SK-N-SH (cell line): Measurements from ENCODE around the gene HLF. TPM values are rescaled to one million over a fixed set of nuclear protein-coding genes. Genes with fewer than 3 reads are reported as not detected.

ENCODE experiments used
- CTCF ChIA-PET: fragments of 300-600, 350-600 bp; formaldehyde crosslinking; extraction: SDS; loops from one replicate; lab custom pipeline; 2021; lab: Yijun Ruan, JAX
- POLR2A ChIA-PET: fragments of 350-600 bp; sonication (Branson Sonifier 250); formaldehyde crosslinking; extraction: SDS; loops from one replicate; lab custom pipeline; 2020; ENCODE audit warnings: antibody characterized with exemption, inconsistent platforms; lab: Yijun Ruan, JAX
- DNase-seq: peaks from one replicate; pipeline ENCODE4 v3.0.0; 2012
- H2AFZ ChIP-seq: fragments of 200-600 bp; sonication (generic); 2 replicates; pipeline ENCODE4 v1.8.1; 2016; ENCODE audit warnings: antibody characterized with exemption, mild to moderate bottlenecking, low read depth
- H3F3A ChIP-seq: fragments of 200-600 bp; sonication (generic); replicated peaks from 2 replicates; pipeline ENCODE3; 2016; ENCODE audit warnings: antibody characterized with exemption, mild to moderate bottlenecking; ENCODE audit not compliant: insufficient read depth
- H3K27ac ChIP-seq, 2 experiments: fragments of 200-500 bp in 1 of 2; fragments of 200-600 bp in 1 of 2; sonication (Bioruptor generic) in 1 of 2; sonication (generic), shearing (Covaris generic) in 1 of 2; 2 replicates each; pipeline versions ENCODE4 v1.5.1 to v1.6.1; 2014 to 2016; ENCODE audit warnings: low read depth in 2 of 2, inconsistent platforms in 1 of 2, low read length in 1 of 2, mild to moderate bottlenecking in 1 of 2, mixed read lengths in 1 of 2
- H3K27me3 ChIP-seq: fragments of 200-600 bp; sonication (generic), shearing (Covaris generic); 2 replicates; pipeline ENCODE4 v1.6.1; 2016; ENCODE audit warnings: mixed run types; ENCODE audit not compliant: insufficient read depth
- H3K36me3 ChIP-seq, 2 experiments: fragments of 200-500 bp in 1 of 2; fragments of 200-600 bp in 1 of 2; sonication (Bioruptor generic) in 1 of 2; sonication (generic) in 1 of 2; replicated peaks in 1 of 2; 2 replicates each; pipeline versions ENCODE3 to v1.5.1; 2014 to 2016; ENCODE audit warnings: low read length in 1 of 2, mild to moderate bottlenecking in 1 of 2; ENCODE audit not compliant: insufficient read depth in 2 of 2, control insufficient read depth in 1 of 2
- H3K4me1 ChIP-seq, 2 experiments: fragments of 200-500 bp in 1 of 2; fragments of 200-600 bp in 1 of 2; sonication (Bioruptor generic) in 1 of 2; sonication (generic), shearing (Covaris generic) in 1 of 2; 2 replicates each; pipeline versions ENCODE4 v1.5.1 to v1.6.1; 2014 to 2016; ENCODE audit warnings: low read depth in 1 of 2, low read length in 1 of 2, mixed run types in 1 of 2; ENCODE audit not compliant: insufficient read depth in 2 of 2, control insufficient read depth in 1 of 2
- H3K4me2 ChIP-seq: fragments of 200-600 bp; sonication (generic), shearing (Covaris generic); 2 replicates; pipeline ENCODE4 v1.6.1; 2017; ENCODE audit warnings: mixed run types
- H3K4me3 ChIP-seq, 2 experiments: fragments of 200-500 bp in 1 of 2; fragments of 200-600 bp in 1 of 2; sonication (Bioruptor generic) in 1 of 2; sonication (generic), shearing (Covaris generic) in 1 of 2; 2 replicates each; pipeline versions ENCODE4 v1.5.1 to v1.8.1; 2014 to 2016; ENCODE audit warnings: low read depth in 2 of 2, inconsistent platforms in 1 of 2, low read length in 1 of 2, mild to moderate bottlenecking in 1 of 2, mixed read lengths in 1 of 2, moderate library complexity in 1 of 2
- H3K79me2 ChIP-seq: fragments of 200-600 bp; sonication (generic); 2 replicates; pipeline ENCODE4 v1.8.1; 2017; ENCODE audit warnings: mild to moderate bottlenecking; ENCODE audit not compliant: insufficient read depth
- H3K9ac ChIP-seq: fragments of 200-600 bp; sonication (generic); 2 replicates; pipeline ENCODE4 v1.6.1; 2017; ENCODE audit warnings: mixed run types
- H3K9me2 ChIP-seq: fragments of 200-600 bp; sonication (generic); 2 replicates; pipeline ENCODE4 v1.6.1; 2017; ENCODE audit warnings: mixed run types
- H3K9me3 ChIP-seq: fragments of 200-600 bp; sonication (generic); 2 replicates; pipeline ENCODE4 v1.6.1; 2017; ENCODE audit warnings: mixed run types, mild to moderate bottlenecking, moderate library complexity
- H4K20me1 ChIP-seq: fragments of 200-600 bp; sonication (generic); 2 replicates; pipeline ENCODE4 v1.6.1; 2017; ENCODE audit warnings: mild to moderate bottlenecking, mixed run types; ENCODE audit not compliant: insufficient read depth
- EZH2phosphoT487 ChIP-seq: fragments of 200-600 bp; sonication (generic); IDR thresholded peaks from 2 replicates; pipeline ENCODE4 v1.6.1; 2017; ENCODE audit warnings: low read depth, mixed run types, mild to moderate bottlenecking, antibody characterized with exemption, moderate library complexity, borderline replicate concordance
- FOXJ3 ChIP-seq: sonication (generic); formaldehyde crosslinking; IDR thresholded peaks from 2 replicates; pipeline ENCODE4 v1.5.1; 2020; ENCODE audit warnings: mild to moderate bottlenecking, missing genetic modification reagents
- IRF3 ChIP-seq: fragments of 150-350 bp; IDR thresholded peaks from 2 replicates; pipeline ENCODE4 v1.6.1; 2016; ENCODE audit warnings: mild to moderate bottlenecking, low read depth, low read length
- JUND ChIP-seq: IDR thresholded peaks from 2 replicates; pipeline ENCODE4 v1.4.0; 2012
- MAX ChIP-seq: IDR thresholded peaks from 2 replicates; pipeline ENCODE4 v1.4.0; 2012; ENCODE audit warnings: low read depth
- MXI1 ChIP-seq: IDR thresholded peaks from 2 replicates; pipeline ENCODE4 v1.6.1; 2012; ENCODE audit warnings: mild to moderate bottlenecking, low read depth, low read length, improper control_type of control experiment
- PBX3 ChIP-seq: IDR thresholded peaks from 2 replicates; pipeline ENCODE4; 2012
- RCOR1 ChIP-seq: fragments of 150-350 bp; IDR thresholded peaks from 2 replicates; pipeline ENCODE4 v1.6.1; 2017; ENCODE audit warnings: antibody characterized with exemption, low read length
- RFX5 ChIP-seq: IDR thresholded peaks from 2 replicates; pipeline ENCODE4 v1.6.1; 2012; ENCODE audit warnings: mild to moderate bottlenecking, improper control_type of control experiment, low read length
- SMC3 ChIP-seq: IDR thresholded peaks from 2 replicates; pipeline ENCODE4 v1.6.1; 2012; ENCODE audit warnings: low read depth, low read length, improper control_type of control experiment
- TAF1 ChIP-seq: IDR thresholded peaks from 2 replicates; pipeline ENCODE4 v1.6.1; 2012; ENCODE audit warnings: low read depth, mild to moderate bottlenecking, low read length, moderate library complexity, borderline replicate concordance
- TCF12 ChIP-seq: IDR thresholded peaks from 2 replicates; pipeline ENCODE4 v1.4.0; 2012
- USF2 ChIP-seq: fragments of 150-350 bp; IDR thresholded peaks from 2 replicates; pipeline ENCODE4 v1.6.1; 2017; ENCODE audit warnings: antibody characterized with exemption, low read length, low read depth, borderline replicate concordance
- ZBTB33 ChIP-seq: IDR thresholded peaks from 2 replicates; pipeline ENCODE4 v1.4.0; 2012; ENCODE audit warnings: low read depth, borderline replicate concordance
- WGBS: methylation state at CpG from one replicate; pipeline ENCODE4 v1.1.6; 2017; ENCODE audit warnings: low lambda C conversion rate; 5-methylcytosine and 5-hydroxymethylcytosine counted together
- polyA plus RNA-seq, 3 experiments: library from polyadenylated mRNA; depleted of rRNA; stranded (reverse); fragments of >200 nt; gene quantifications; 2 replicates each; pipeline ENCODE4 v1.2.3, GENCODE V29; 2012

The HLF gene
- polyA plus RNA-seq, 1 of the 3 experiments (the other 2 are of a cell fraction) = 0.03 TPM

- H3K4me3 ChIP-seq = no peak overlapping the region
- no peak for TF ChIP-seq RCOR1
- TF ChIP-seq MXI1 = no peak
- no peak for TF ChIP-seq MAX
- no peak for TF ChIP-seq RFX5
- TF ChIP-seq SMC3 = no peak
- TF ChIP-seq FOXJ3 (CRISPR knock-in tag) = no peak
- TF ChIP-seq IRF3 = no peak
- TF ChIP-seq USF2 = no peak
- no peak for TF ChIP-seq JUND
- no peak for TF ChIP-seq TCF12
- no peak for TF ChIP-seq ZBTB33
- no peak for TF ChIP-seq EZH2phosphoT487
- TF ChIP-seq TAF1 = no peak
- TF ChIP-seq PBX3 = no peak
- TF ChIP-seq, all 33 proteins: peak for 0
- Histone ChIP-seq H3K9me2 (no peaks in the 10 kb centered on the region), H3F3A (no peaks in the 10 kb centered on the region), H3K27ac (no peak overlapping the region), H3K9ac (no peak overlapping the region), H3K4me1 (no peaks in the 10 kb centered on the region; a peak in 1 of 4 replicates), H3K79me2 (no peaks in the 10 kb centered on the region), H4K20me1 (no peaks in the 10 kb centered on the region), H3K27me3 (no peaks in the 10 kb centered on the region), H3K4me2 (no peak overlapping the region), H3K36me3 (no peaks in the 10 kb centered on the region), H2AFZ (no peak overlapping the region), H3K9me3 (no peaks in the 10 kb centered on the region)
- 65% methylated on average over 5 of the region's 5 CpGs for WGBS
- ChIA-PET POLR2A (no interaction called here), CTCF (interaction anchor here (0.7 to 1.4 kb wide), 6 partner anchors 11 to 302 kb away, joined by 3 to 5 read pairs (median 3); no protein-coding TSS in a partner anchor)
- no peak for DNase-seq
Measured at GRCh38 chr17:55225237-55225636, 39.5 kb upstream of the HLF start.
